OCI-LY3 (cell line): ENCODE measurements around the gene ZNF766.
"Not testable (repeated sequence)": the region's sequence is repeated elsewhere in the genome, so short reads cannot be mapped to it uniquely, and the experiment has no call there.

Source experiments
- H2AFZ ChIP-seq: fragments of 200-600, 300-600 bp; shearing (Covaris generic); 2 replicates; pipeline ENCODE4 v1.6.0; 2014; ENCODE audit warnings: antibody characterized with exemption, low read depth, low read length
- H3K27ac ChIP-seq: fragments of 200-600, 300-600 bp; sonication (generic); 2 replicates; pipeline ENCODE4 v1.5.1; 2014; ENCODE audit warnings: mild to moderate bottlenecking, low read length, moderate library complexity, mixed read lengths
- H3K27me3 ChIP-seq: fragments of 200-600, 300-600 bp; sonication (generic); 2 replicates; pipeline ENCODE4 v1.6.1; 2014; ENCODE audit warnings: low read depth, low read length, mixed read lengths
- H3K36me3 ChIP-seq: fragments of 200-600, 300-600 bp; sonication (generic); replicated peaks from 2 replicates; pipeline ENCODE3; 2014; ENCODE audit warnings: low read depth, low read length, mixed read lengths
- H3K4me1 ChIP-seq: fragments of 300-600, 200-600 bp; sonication (generic); 2 replicates; pipeline ENCODE4 v1.6.1; 2014; ENCODE audit warnings: low read length, mixed read lengths
- H3K4me2 ChIP-seq: fragments of 200-600, 300-600 bp; sonication (generic); 2 replicates; pipeline ENCODE4 v1.6.1; 2014; ENCODE audit warnings: low read length, mixed read lengths
- H3K4me3 ChIP-seq: fragments of 300-600, 200-600 bp; sonication (generic); 2 replicates; pipeline ENCODE4 v1.5.1; 2014; ENCODE audit warnings: antibody characterized with exemption, mild to moderate bottlenecking, low read length, moderate library complexity
- H3K79me2 ChIP-seq: fragments of 300-600, 200-600 bp; shearing (Covaris generic); 2 replicates; pipeline ENCODE4 v1.6.1; 2014; ENCODE audit warnings: mild to moderate bottlenecking, low read length, mixed read lengths
- H3K9ac ChIP-seq: fragments of 300-600, 200-600 bp; shearing (Covaris generic); 2 replicates; pipeline ENCODE4 v1.6.0; 2014; ENCODE audit warnings: mild to moderate bottlenecking, low read length, moderate library complexity
- H3K9me3 ChIP-seq: fragments of 200-600, 300-600 bp; shearing (Covaris generic); 2 replicates; pipeline ENCODE4 v1.6.1; 2014; ENCODE audit warnings: low read length, mixed read lengths; ENCODE audit not compliant: insufficient read depth
- H4K20me1 ChIP-seq: fragments of 200-600, 300-600 bp; sonication (generic); 2 replicates; pipeline ENCODE4 v1.6.1; 2016; ENCODE audit warnings: low read length, mixed read lengths; ENCODE audit not compliant: insufficient read depth
- EZH2phosphoT487 ChIP-seq: fragments of 200-600 bp; shearing (Covaris generic); IDR thresholded peaks from 2 replicates; pipeline ENCODE4 v1.6.1; 2018; ENCODE audit warnings: antibody characterized with exemption, mixed run types, low read depth
- TF ChIP-seq, protein P1 (sequence below): fragments of 200-600, 300-600 bp; sonication (generic); IDR thresholded peaks from 2 replicates; pipeline ENCODE4 v1.5.1; 2014; ENCODE audit warnings: antibody characterized with exemption, low read length, low read depth

The ZNF766 gene

DNA sequence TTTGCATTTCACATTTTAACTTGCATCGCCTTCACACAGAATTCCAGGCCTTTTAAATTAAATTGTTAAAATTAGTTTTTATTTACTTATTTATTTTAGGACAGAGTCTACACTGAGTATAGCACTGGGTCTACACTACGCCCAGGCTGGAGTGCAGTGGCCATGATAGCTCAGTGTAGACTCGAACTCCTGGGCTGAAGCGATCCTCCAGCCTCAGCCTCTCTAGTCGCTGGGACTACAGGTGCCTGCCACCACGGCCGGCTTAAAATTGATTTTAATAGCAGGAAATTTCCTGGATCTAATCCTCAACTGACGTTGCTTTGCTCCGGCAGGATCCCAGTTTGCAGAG lies 66.4 kb downstream of the ZNF766 start:
- no peak overlapping the region for H3K27ac ChIP-seq
- no peak overlapping the region for H2AFZ ChIP-seq
- peaks cover 28% of the 10 kb centered on the region for H3K9me3 ChIP-seq
- H3K4me3 ChIP-seq, result no peak overlapping the region
- no peaks in the 10 kb centered on the region for H3K36me3 ChIP-seq
- TF ChIP-seq EZH2phosphoT487, result no peak
- TF ChIP-seq, protein P1, sequence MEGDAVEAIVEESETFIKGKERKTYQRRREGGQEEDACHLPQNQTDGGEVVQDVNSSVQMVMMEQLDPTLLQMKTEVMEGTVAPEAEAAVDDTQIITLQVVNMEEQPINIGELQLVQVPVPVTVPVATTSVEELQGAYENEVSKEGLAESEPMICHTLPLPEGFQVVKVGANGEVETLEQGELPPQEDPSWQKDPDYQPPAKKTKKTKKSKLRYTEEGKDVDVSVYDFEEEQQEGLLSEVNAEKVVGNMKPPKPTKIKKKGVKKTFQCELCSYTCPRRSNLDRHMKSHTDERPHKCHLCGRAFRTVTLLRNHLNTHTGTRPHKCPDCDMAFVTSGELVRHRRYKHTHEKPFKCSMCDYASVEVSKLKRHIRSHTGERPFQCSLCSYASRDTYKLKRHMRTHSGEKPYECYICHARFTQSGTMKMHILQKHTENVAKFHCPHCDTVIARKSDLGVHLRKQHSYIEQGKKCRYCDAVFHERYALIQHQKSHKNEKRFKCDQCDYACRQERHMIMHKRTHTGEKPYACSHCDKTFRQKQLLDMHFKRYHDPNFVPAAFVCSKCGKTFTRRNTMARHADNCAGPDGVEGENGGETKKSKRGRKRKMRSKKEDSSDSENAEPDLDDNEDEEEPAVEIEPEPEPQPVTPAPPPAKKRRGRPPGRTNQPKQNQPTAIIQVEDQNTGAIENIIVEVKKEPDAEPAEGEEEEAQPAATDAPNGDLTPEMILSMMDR, result no peak
- no peak overlapping the region for H3K4me2 ChIP-seq
- H3K9ac ChIP-seq, result no peak overlapping the region
- H3K27me3 ChIP-seq, result no peaks in the 10 kb centered on the region
- no peaks in the 10 kb centered on the region for H3K4me1 ChIP-seq
- no peaks in the 10 kb centered on the region for H4K20me1 ChIP-seq
- no peaks in the 10 kb centered on the region for H3K79me2 ChIP-seq

DNA sequence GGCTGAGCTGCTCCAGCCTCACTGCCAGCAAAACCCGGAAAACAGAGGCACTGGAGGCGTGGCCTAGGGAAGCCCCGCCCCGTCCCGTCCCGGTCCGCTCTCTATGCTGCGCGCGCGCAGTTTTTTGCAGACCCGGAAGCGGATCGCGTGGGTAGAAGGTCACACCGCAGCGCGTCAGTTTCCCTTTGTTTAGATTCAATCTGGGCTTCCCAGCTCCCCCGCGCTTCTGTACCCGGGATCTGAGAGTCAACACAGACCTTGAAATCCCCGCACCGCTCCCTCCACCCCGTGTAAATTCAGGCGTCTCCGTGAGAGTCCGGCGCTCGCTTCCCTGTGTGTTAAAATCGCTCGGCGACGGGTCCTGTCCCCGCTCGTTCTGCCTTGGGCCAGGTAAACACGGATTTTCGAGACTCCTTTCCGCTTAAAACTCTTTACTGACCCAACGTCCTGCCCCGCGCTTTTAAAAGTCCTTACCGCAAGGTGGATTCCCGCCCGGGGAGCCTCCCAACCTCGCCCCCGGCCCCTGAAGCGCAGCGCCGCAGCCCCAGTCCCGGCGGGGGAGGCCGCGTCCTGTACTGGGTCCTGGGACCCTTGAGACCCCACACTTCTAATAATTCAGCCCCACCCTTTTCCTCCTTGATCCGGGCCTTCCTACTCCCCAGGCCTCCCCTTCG lies 66.9 kb downstream of the ZNF766 start, which contains the start of gene ZNF610:
TSS of gene ZNF610 (plus strand) at position 127 of the 674 bp plus-strand sequence. CDS start 12,930 bp downstream, outside the sequence.
- H3K4me1 ChIP-seq, result no peaks in the 10 kb centered on the region
- H3K27ac ChIP-seq, result no peak within 1 kb of the TSS
- no peak for TF ChIP-seq EZH2phosphoT487
- TF ChIP-seq, protein P1, result no peak
- H4K20me1 ChIP-seq, result no peaks in the 10 kb centered on the region
- H3K9ac ChIP-seq, result no peak within 1 kb of the TSS
- no peaks in the 10 kb centered on the region for H3K79me2 ChIP-seq
- no peaks in the 10 kb centered on the region for H3K27me3 ChIP-seq
- no peaks in the 10 kb centered on the region for H3K36me3 ChIP-seq
- H2AFZ ChIP-seq, result no peak within 1 kb of the TSS
- H3K9me3 ChIP-seq, result peaks cover 23% of the 10 kb centered on the region
- H3K4me3 ChIP-seq, result no peak within 1 kb of the TSS
- no peak within 1 kb of the TSS for H3K4me2 ChIP-seq

DNA sequence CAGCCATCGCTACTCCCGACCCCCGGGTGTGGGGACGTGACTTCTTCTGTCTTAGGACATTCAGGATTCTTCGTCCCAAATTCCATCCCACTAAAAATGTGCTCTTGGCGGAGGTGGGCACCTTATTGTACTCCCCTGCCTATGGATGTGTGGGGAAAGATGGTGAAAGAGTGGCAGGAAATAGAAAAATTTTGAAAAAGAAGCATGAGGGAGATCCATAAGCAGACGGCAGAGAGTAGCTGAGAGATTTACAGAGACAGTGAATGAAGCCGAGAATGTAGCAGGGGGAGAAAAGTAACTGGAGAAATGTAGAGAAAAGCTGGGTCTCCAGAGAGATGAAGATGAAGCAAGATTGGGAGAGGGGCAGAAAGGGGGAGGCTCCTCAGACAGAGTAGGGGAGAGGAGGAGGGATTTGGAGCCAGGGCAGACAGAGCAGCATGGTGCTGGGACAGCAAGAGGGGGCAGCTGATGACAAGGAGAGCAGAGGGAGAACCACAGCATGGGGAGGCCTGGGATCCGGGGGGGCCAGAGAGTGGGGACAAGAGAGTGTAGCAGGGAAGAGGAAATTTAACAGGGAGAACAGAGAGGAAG lies 67.5 kb downstream of the ZNF766 start:
- TF ChIP-seq, protein P1, result no peak
- no peak for TF ChIP-seq EZH2phosphoT487
- H3K9ac ChIP-seq, result no peak overlapping the region
- H3K4me1 ChIP-seq, result no peaks in the 10 kb centered on the region
- H3K4me2 ChIP-seq, result no peak overlapping the region
- H3K36me3 ChIP-seq, result no peaks in the 10 kb centered on the region
- H4K20me1 ChIP-seq, result no peaks in the 10 kb centered on the region
- H3K9me3 ChIP-seq, result peaks cover 17% of the 10 kb centered on the region
- no peak overlapping the region for H3K27ac ChIP-seq
- H3K27me3 ChIP-seq, result no peaks in the 10 kb centered on the region
- no peak overlapping the region for H2AFZ ChIP-seq
- H3K4me3 ChIP-seq, result no peak overlapping the region
- no peaks in the 10 kb centered on the region for H3K79me2 ChIP-seq

DNA sequence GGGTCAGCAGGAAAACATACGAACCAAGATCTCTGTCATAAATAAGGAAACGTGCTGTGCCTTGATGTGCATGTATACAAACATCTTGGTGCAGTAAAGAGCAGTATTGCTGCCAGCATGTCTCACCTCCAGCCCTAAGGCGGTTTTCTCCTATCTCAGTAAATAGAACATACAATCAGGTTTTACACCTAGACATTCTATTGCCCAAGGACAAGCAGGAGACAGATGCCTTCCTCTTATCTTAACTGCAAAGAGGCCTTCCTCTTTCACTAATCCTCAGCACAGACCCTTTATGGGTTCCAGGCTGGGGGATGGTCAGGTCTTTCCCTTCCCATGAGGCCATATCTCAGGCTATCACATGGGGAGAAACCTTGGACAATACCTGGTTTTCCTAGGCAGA lies 69.6 kb downstream of the ZNF766 start:
- H2AFZ ChIP-seq, H3K4me1 ChIP-seq, H3K27me3 ChIP-seq, H3K4me2 ChIP-seq, H3K27ac ChIP-seq, H3K9ac ChIP-seq, H3K36me3 ChIP-seq, H3K4me3 ChIP-seq, H4K20me1 ChIP-seq, H3K79me2 ChIP-seq, H3K9me3 ChIP-seq: not testable (repeated sequence)
